ENCODE results near the gene B3GNT7. TPM values are rescaled to one million over a fixed set of nuclear protein-coding genes. Genes with fewer than 3 reads are reported as not detected.

The B3GNT7 gene
- total RNA-seq, 1 donor from 2014 or later: 5.6 TPM

DNA sequence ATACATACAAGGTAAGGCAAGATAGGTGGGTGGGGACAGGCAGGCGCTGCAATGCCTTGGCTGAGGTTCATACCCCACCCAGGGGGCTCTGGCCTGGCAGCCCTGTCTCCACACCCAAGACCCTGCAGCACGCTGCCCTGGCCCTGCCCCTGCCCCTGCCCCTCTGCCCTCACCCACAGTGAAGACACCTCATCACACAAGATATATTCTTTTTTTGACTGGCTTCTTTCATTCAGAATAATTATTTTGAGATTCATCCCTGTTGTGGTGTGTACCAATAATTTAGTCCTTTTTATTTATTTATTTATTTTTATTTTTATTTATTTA, 11.4 kb upstream of the B3GNT7 start:
- Mint-ChIP-seq H3K27me3 (ENCODE audit: low read depth) (no peaks in the 10 kb centered on the region), H3K4me1 (peaks cover 3% of the 10 kb centered on the region), H3K27ac (no peak overlapping the region), H3K36me3 (peaks cover 12% of the 10 kb centered on the region), H3K4me3 (no peak overlapping the region), H3K9me3 (peaks cover 18% of the 10 kb centered on the region)
- TF ChIP-seq, protein P1, sequence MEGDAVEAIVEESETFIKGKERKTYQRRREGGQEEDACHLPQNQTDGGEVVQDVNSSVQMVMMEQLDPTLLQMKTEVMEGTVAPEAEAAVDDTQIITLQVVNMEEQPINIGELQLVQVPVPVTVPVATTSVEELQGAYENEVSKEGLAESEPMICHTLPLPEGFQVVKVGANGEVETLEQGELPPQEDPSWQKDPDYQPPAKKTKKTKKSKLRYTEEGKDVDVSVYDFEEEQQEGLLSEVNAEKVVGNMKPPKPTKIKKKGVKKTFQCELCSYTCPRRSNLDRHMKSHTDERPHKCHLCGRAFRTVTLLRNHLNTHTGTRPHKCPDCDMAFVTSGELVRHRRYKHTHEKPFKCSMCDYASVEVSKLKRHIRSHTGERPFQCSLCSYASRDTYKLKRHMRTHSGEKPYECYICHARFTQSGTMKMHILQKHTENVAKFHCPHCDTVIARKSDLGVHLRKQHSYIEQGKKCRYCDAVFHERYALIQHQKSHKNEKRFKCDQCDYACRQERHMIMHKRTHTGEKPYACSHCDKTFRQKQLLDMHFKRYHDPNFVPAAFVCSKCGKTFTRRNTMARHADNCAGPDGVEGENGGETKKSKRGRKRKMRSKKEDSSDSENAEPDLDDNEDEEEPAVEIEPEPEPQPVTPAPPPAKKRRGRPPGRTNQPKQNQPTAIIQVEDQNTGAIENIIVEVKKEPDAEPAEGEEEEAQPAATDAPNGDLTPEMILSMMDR (IDR thresholded peaks at IDR 0.05; ENCODE audit: unreplicated experiment): no peak
- no peak for DNase-seq (ENCODE audit: low spot score in 2 of 2, unreplicated experiment in 2 of 2)

DNA sequence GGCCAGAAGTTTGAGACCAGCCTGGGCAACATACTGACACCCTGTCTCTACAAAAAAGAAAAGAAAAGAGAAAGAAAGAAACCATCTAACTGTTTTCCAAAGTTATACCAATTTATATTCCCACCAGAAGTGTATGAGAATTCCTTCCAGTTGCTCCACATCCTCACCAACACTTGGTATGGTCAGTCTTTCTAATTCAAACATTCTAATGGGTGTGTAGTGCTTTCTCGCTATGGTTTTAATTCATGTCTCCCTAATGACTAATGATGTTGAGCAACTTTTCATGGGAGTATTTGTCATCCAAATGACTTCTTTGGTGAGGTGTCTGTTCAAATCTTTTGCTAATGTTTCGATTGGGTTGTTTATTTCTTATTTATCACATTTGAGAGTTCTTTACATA, 10.5 kb upstream of the B3GNT7 start:
- Mint-ChIP-seq H3K27me3 (ENCODE audit: low read depth) (no peaks in the 10 kb centered on the region), H3K27ac (no peak overlapping the region), H3K9me3 (peaks cover 18% of the 10 kb centered on the region), H3K4me3 (no peak overlapping the region), H3K4me1 (peaks cover 3% of the 10 kb centered on the region), H3K36me3 (peaks cover 12% of the 10 kb centered on the region)
- DNase-seq (ENCODE audit: low spot score in 2 of 2, unreplicated experiment in 2 of 2): no peak
- TF ChIP-seq, protein P1 (IDR thresholded peaks at IDR 0.05; ENCODE audit: unreplicated experiment): no peak

DNA sequence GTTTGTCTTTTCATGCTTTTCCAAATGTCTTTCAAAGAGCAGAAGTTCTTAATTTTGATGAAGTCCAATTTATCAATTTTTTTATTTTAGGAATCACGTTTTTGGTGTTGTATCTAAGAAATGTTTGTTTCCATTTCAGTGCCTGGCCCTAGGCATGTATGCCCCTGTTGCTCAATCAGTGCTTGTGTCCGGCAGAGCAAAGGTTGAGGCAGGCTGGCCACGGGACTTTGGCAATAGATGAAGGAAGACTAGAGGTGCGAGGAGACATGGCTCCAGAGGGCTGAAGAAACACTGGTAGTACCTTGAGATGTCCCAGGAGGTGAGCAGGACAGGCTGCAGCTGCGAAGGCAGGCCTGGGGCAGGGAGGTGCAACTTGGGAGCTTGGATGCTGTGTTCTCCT, 10.1 kb upstream of the B3GNT7 start:
- Mint-ChIP-seq H3K36me3 (peaks cover 12% of the 10 kb centered on the region), H3K27ac (no peak overlapping the region), H3K4me3 (no peak overlapping the region), H3K9me3 (peaks cover 18% of the 10 kb centered on the region), H3K4me1 (peaks cover 3% of the 10 kb centered on the region), H3K27me3 (ENCODE audit: low read depth) (no peaks in the 10 kb centered on the region)
- DNase-seq (ENCODE audit: low spot score in 2 of 2, unreplicated experiment in 2 of 2): no peak
- TF ChIP-seq, protein P1 (IDR thresholded peaks at IDR 0.05; ENCODE audit: unreplicated experiment): no peak

DNA sequence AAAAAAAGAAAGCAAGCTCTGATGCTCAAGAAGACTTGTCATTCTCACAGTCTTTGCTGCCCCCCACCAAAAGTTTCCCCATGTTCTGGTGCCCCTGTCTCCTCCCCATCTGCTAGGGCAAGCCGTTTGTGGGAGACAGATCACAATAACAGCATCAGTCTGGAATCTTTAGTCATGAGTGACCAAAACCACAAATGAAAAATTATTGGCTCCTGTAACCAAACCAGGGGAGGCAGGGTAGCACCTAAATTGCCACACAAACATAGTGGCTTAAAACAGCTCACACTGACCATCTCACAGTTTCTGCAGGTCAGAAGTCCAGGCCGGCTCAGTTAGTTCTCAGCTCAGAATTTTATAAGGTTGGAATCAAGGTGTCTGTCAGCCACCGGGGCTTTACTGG, 9.1 kb upstream of the B3GNT7 start:
- H3K27ac Mint-ChIP-seq: no peak overlapping the region
- TF ChIP-seq, protein P1 (IDR thresholded peaks at IDR 0.05; ENCODE audit: unreplicated experiment): no peak
- no peak for DNase-seq (ENCODE audit: low spot score in 2 of 2, unreplicated experiment in 2 of 2)
- peaks cover 7% of the 10 kb centered on the region for H3K4me1 Mint-ChIP-seq
- H3K36me3 Mint-ChIP-seq: peaks cover 12% of the 10 kb centered on the region
- no peaks in the 10 kb centered on the region for H3K27me3 Mint-ChIP-seq (ENCODE audit: low read depth)
- H3K9me3 Mint-ChIP-seq: peaks cover 18% of the 10 kb centered on the region
- no peak overlapping the region for H3K4me3 Mint-ChIP-seq

DNA sequence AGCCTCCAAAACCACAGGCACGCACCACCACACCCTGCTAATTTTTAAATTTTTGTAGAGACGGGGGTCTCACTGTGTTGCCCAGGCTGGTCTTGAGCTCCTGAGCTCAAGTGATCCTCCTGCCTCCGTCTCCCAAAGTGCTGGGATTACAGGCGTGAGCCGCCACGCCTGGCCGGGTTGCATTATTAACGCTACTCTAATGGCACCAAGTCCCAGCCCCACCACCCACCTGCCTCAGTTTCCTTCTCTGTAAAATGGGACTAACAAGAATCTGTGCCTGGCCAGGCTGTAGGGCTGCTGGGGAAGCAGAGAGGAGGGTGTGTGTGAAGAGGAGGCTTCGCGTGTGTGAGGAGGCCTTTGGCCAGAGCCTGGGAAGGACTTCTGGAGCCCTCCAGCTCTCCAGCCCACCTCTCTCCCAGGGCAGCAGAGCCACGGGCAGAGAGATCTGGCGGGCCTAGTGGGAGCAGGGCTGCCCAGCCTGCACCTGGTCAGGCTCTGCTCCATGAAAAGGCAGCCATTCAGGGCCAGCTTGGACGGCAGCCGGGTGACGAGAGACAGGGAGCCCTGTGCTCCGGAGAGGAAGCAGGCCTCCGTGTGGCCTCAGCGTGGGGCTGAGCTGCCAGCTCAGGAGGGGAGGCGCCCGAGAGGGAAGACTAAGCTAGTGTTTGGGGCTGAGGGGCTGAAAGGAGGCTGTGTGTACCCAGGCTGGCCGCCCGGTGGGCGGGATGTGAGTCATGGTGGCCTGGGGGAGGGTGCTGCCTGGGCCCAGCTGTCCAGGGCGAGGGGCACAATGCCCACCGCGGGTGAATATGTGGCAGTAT, 7.4 kb upstream of the B3GNT7 start:
- Mint-ChIP-seq H3K36me3 (peaks cover 12% of the 10 kb centered on the region), H3K4me1 (peaks cover 7% of the 10 kb centered on the region), H3K9me3 (peaks cover 18% of the 10 kb centered on the region), H3K4me3 (no peak overlapping the region), H3K27me3 (ENCODE audit: low read depth) (no peaks in the 10 kb centered on the region), H3K27ac (no peak overlapping the region)
- DNase-seq (ENCODE audit: low spot score in 2 of 2, unreplicated experiment in 2 of 2): no peak
- TF ChIP-seq, protein P1 (IDR thresholded peaks at IDR 0.05; ENCODE audit: unreplicated experiment): no peak

All from mesothelial cell of epicardium (in vitro differentiated cells).